ENCODE results near the gene ARSB. TPM values are rescaled to one million over a fixed set of nuclear protein-coding genes. Genes with fewer than 3 reads are reported as not detected.

Gene ARSB
- total and polyA plus RNA-seq, 10 of the 15 experiments (the other 5 are each of a cell fraction or from before 2014, with no cell fraction given): 1.2 to 8.2 (median 6.1) TPM

DNA sequence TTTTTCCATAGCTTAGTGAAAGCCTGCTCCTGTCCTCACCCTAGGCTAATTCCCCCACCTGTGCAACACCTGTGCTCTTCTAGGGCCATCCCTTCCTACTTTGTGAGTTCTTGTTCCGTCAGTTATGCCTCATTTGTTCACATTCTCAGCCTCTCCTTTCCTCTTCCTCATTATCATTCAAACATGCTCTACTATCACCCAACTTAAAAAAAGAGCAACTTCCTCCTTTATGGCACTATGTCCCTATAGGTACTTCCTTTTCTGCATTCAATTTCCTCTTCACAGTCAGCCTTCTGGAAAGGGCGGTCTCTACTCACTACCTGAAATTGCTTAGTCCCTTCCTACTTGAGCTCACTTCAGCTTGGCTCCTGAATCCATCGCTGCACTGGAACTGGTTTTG is 224.7 kb downstream of the ARSB start:
- peaks cover 63% of the 10 kb centered on the region for H3K4me1 ChIP-seq (ENCODE audit: control insufficient read depth, insufficient read depth, low read length)
- H4K20me1 ChIP-seq (ENCODE audit: control insufficient read depth, insufficient read depth): no peaks in the 10 kb centered on the region
- in situ Hi-C loops (cut with MboI) (no loop called here), intact Hi-C loops (cut with micrococcal nuclease; ENCODE audit: unreplicated experiment) (no loop called here)
- no peak overlapping the region for H3K9ac ChIP-seq (ENCODE audit: control insufficient read depth, insufficient read depth, low read length)
- H3K4me2 ChIP-seq (ENCODE audit: control insufficient read depth, insufficient read depth): peak overlapping the region; percentile 18; the same call in 1 of the 2 replicates
- no peak for DNase-seq (ENCODE audit: low read depth, low spot score)
- H2AFZ ChIP-seq (ENCODE audit: control insufficient read depth, low read depth, low read length): peak overlapping the region; percentile 29; the same call in 1 of the 2 replicates
- SMC1A ChIA-PET (ENCODE audit: uncharacterized antibody, unreplicated experiment): interaction anchor here (0.6 to 7.5 kb wide), 29 partner anchors 9 to 216 kb away, joined by 3 to 100 read pairs (median 3); no protein-coding TSS in a partner anchor
- RAD21 ChIA-PET (ENCODE audit: unreplicated experiment): interaction anchor here (0.9 to 7.3 kb wide), 8 partner anchors 11 to 145 kb away, joined by 3 to 132 read pairs (median 4); no protein-coding TSS in a partner anchor
- no peaks in the 10 kb centered on the region for H3K9me3 ChIP-seq (replicated peaks; ENCODE audit: control insufficient read depth, insufficient read depth, low read length)
- no peaks in the 10 kb centered on the region for H3K79me2 ChIP-seq (ENCODE audit: control insufficient read depth, insufficient read depth, low read length)
- no peaks in the 10 kb centered on the region; a peak in 1 of 4 replicates for H3K36me3 ChIP-seq (ENCODE audit: control insufficient read depth in 2 of 2, insufficient read depth in 2 of 2, low read length in 1 of 2)
- no peaks in the 10 kb centered on the region for H3K27me3 ChIP-seq (replicated peaks in 1 of 2; ENCODE audit: control insufficient read depth in 2 of 2, insufficient read depth in 2 of 2, low read length in 1 of 2)
- H3K27ac ChIP-seq (ENCODE audit: control insufficient read depth, insufficient read depth): peak overlapping the region; percentile 40
- POLR2A ChIA-PET: interaction anchor here (0.7 to 2.1 kb wide), 3 partner anchors 11 to 32 kb away, joined by 3 to 9 read pairs (median 3); no protein-coding TSS in a partner anchor
- no peak for FAIRE-seq
- CTCF ChIA-PET: interaction anchor here (0.6 to 2.8 kb wide), 28 partner anchors 9 to 1366 kb away, joined by 3 to 13 read pairs (median 4); no protein-coding TSS in a partner anchor
- H3K4me3 ChIP-seq: no peak overlapping the region
- ATAC-seq: no peak
- BruUV-seq (replicated peaks): no TSS peak
- whole genome bisulfite sequencing (ENCODE audit: insufficient coverage, insufficient replicate concordance, low lambda C conversion rate, missing lambda C conversion rate): 43% methylated on average over 3 of the region's 3 CpGs
- TF ChIP-seq SRF (IDR thresholded peaks at IDR 0.05; ENCODE audit: low read depth in 2 of 2, low read length in 2 of 2) (no peak), NR2F1 (conservative IDR thresholded peaks at IDR 0.05) (no peak), POLR2AphosphoS2 (IDR thresholded peaks at IDR 0.05; ENCODE audit: low read depth, low read length) (no peak), FOXM1 (IDR thresholded peaks at IDR 0.05; ENCODE audit: low read depth, low read length) (no peak), NBN (IDR thresholded peaks at IDR 0.05) (no peak), HDGF (IDR thresholded peaks at IDR 0.05) (0 out of 2 replicates have a peak, but pooled peaks have one; percentile 20), ZZZ3 (IDR thresholded peaks at IDR 0.05; ENCODE audit: control insufficient read depth, insufficient read length, low read depth) (no peak), PAX5 (IDR thresholded peaks at IDR 0.05; ENCODE audit: borderline replicate concordance, low read depth, low read length) (no peak), EZH2 (IDR thresholded peaks at IDR 0.05; ENCODE audit: borderline replicate concordance, control insufficient read depth, low read depth, low read length) (no peak), EED (IDR thresholded peaks at IDR 0.05; ENCODE audit: low read depth) (0 out of 2 replicates have a peak, but pooled peaks have one; percentile 13), YY1 (IDR thresholded peaks at IDR 0.05; ENCODE audit: low read depth, low read length) (no peak), NFXL1 (IDR thresholded peaks at IDR 0.05; ENCODE audit: borderline replicate concordance) (no peak), PAX8 (IDR thresholded peaks at IDR 0.05) (no peak), ETV6 (conservative IDR thresholded peaks at IDR 0.05 in 1 of 2, IDR thresholded peaks at IDR 0.05 in 1 of 2; ENCODE audit: borderline replicate concordance in 1 of 2, low read depth in 1 of 2) (peak in 1 of 2 experiments; percentile 90; a peak in 2 of 4 replicates), IKZF1 (conservative IDR thresholded peaks at IDR 0.05) (0 out of 2 replicates have a peak, but pooled peaks have one; percentile 17), HCFC1 (IDR thresholded peaks at IDR 0.05; ENCODE audit: low read length) (no peak)
- TF ChIP-seq, protein P1, sequence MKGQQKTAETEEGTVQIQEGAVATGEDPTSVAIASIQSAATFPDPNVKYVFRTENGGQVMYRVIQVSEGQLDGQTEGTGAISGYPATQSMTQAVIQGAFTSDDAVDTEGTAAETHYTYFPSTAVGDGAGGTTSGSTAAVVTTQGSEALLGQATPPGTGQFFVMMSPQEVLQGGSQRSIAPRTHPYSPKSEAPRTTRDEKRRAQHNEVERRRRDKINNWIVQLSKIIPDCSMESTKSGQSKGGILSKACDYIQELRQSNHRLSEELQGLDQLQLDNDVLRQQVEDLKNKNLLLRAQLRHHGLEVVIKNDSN (IDR thresholded peaks at IDR 0.05; ENCODE audit: borderline replicate concordance, extremely low read length, insufficient read depth, low read depth, low read length): no peak
- TF ChIP-seq, protein P2, sequence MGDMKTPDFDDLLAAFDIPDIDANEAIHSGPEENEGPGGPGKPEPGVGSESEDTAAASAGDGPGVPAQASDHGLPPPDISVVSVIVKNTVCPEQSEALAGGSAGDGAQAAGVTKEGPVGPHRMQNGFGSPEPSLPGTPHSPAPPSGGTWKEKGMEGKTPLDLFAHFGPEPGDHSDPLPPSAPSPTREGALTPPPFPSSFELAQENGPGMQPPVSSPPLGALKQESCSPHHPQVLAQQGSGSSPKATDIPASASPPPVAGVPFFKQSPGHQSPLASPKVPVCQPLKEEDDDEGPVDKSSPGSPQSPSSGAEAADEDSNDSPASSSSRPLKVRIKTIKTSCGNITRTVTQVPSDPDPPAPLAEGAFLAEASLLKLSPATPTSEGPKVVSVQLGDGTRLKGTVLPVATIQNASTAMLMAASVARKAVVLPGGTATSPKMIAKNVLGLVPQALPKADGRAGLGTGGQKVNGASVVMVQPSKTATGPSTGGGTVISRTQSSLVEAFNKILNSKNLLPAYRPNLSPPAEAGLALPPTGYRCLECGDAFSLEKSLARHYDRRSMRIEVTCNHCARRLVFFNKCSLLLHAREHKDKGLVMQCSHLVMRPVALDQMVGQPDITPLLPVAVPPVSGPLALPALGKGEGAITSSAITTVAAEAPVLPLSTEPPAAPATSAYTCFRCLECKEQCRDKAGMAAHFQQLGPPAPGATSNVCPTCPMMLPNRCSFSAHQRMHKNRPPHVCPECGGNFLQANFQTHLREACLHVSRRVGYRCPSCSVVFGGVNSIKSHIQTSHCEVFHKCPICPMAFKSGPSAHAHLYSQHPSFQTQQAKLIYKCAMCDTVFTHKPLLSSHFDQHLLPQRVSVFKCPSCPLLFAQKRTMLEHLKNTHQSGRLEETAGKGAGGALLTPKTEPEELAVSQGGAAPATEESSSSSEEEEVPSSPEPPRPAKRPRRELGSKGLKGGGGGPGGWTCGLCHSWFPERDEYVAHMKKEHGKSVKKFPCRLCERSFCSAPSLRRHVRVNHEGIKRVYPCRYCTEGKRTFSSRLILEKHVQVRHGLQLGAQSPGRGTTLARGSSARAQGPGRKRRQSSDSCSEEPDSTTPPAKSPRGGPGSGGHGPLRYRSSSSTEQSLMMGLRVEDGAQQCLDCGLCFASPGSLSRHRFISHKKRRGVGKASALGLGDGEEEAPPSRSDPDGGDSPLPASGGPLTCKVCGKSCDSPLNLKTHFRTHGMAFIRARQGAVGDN (IDR thresholded peaks at IDR 0.05): no peak
- TF ChIP-seq, protein P3, sequence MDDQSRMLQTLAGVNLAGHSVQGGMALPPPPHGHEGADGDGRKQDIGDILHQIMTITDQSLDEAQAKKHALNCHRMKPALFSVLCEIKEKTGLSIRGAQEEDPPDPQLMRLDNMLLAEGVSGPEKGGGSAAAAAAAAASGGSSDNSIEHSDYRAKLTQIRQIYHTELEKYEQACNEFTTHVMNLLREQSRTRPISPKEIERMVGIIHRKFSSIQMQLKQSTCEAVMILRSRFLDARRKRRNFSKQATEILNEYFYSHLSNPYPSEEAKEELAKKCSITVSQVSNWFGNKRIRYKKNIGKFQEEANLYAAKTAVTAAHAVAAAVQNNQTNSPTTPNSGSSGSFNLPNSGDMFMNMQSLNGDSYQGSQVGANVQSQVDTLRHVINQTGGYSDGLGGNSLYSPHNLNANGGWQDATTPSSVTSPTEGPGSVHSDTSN (IDR thresholded peaks at IDR 0.05; ENCODE audit: insufficient replicate concordance, low read depth, low read length): no peak

Measured in GM12878 (cell line).